LHCN-M2 (cell line): ENCODE data around the gene SHOC2. TPM values are rescaled to one million over a fixed set of nuclear protein-coding genes. Genes with fewer than 3 reads are reported as not detected.
A peak's percentile ranks its signal among the peaks of the same experiment; 100 is the strongest.
"Not testable (repeated sequence)": the region's sequence is repeated elsewhere in the genome, so short reads cannot be mapped to it uniquely, and the experiment has no call there.

Experiments
- DNase-seq: peaks from one replicate; pipeline ENCODE4 v3.0.0-alpha.2; 2012; ENCODE audit warnings: low read depth
- total RNA-seq: library from RNA; depleted of rRNA; stranded (reverse); fragments of >200 nt; gene quantifications from 2 replicates; pipeline ENCODE4 v1.2.3, GENCODE V29; 2014

The SHOC2 gene
- total RNA-seq, 1 experiment from 2014 or later = 36.2 TPM

DNA sequence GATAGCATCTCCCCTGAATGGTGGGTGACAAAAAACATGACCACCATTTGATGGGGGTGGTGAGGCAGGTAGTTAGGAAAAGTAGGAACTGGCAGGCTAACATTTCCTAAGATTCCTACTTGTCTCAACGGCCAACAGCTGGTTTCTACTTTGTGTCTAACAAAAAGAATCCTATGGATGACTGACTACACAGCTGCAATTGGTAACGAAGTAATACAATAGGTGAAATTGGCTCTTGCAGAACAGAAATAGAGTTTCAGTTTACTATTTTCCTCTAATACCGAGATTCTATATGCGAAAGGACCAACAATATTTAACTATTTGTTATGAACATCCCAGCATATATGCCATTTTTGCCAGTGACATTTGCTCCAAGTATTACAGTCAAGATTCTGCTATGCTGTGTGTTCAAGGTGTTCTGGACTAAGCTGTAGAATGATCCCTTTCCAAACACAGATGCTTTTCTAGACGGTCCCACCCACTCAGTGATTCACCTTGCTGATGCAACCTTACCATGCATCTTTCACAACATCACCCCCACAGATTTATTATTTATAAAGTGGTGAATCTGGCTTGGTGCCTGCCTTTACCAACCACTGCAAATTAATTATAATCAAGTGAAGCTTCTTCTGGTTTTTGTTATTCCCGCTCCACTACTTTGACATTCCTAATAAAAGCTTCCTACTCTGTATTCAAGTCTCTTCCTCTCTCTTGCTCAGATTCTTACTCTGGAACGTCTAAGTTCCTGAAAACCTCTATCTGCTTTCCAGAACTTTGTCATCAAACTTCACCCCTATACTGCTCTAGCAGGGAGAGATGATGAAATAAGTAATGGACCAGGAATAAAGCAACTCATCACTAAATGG lies 17.2 kb upstream of the SHOC2 start:
- peak; percentile 53 for DNase-seq

DNA sequence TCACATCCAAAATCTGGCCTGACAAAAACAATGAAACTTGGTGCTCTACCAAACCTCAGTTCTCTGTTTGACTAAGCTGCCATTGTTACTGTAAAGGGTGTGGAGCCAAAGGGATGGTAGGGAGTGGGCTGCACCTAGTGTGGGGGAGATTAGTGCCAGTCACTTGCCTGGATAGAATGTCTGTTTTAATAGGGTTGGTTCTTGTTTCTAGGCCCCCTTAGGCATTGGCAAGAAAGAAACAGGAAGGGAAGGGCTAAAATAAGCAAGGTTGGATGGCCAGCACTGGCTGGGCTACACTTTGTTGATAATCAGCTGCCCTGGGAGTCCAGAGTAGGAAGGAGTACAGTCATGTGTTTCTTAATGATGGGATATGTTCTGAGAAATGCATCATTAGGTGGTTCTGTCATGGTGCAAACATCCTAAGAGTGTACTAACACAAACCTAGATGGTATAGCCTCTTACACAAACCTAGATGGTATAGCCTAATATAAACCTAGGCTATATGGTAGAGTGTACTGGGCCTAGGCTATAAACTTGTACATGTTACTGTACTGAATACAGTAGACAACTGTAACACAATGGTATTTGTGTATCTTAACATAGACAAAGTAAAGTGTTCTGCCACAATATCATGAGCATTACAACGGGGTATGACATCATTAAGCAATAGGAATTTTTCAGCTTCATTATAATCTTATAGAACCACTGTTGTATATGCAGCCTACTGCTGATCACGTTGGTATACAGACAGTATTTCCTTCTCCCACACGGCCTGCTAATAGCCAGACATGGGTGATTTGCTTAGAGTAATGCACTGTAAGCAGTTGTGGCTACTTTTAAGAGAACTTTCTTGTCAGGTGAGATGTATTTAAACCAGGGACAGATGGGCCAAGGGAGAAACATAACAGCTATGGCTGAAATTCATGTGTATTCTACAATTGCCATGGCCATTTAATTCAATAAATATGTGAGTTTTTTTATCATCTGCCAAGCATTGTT lies 15.8 kb upstream of the SHOC2 start:
- no peak for DNase-seq

DNA sequence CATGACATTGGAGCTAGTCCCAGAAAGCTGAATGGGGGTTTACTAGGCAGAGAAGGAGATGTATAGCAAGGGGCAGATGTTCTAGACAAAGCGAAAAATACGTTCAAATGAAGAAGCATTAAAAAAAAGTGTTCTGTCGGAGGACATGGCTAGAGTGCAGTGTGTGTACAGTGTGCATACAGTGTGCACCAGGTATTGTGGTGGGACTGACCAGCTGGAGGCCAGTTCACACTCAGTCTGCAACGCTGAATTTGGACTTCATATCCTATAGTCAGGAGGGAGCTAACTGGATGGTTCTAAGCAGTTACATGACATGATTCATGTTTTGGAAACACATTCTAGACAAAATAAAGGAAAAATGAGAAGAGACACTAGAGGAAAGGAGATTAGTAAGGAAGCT lies 9.3 kb upstream of the SHOC2 start:
- DNase-seq = no peak

DNA sequence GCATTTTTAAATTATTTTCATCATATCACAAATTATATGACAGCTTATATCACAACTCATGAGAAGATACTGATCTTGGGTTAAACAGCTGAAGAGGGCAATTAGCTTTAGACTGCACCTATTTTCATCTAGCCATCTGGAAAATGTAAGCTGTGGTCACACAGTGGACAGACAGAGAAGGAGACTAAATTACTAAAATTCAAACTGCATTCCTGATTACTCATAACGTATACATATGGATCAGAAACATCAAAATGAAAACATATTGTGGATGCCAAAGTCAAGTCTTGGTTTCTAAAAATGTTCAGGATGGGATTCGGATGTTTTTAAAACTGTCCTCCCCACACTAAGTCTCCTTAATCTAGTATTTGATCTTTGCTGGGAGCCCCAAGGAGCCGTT lies 7.0 kb upstream of the SHOC2 start:
- DNase-seq = peak; percentile 58

DNA sequence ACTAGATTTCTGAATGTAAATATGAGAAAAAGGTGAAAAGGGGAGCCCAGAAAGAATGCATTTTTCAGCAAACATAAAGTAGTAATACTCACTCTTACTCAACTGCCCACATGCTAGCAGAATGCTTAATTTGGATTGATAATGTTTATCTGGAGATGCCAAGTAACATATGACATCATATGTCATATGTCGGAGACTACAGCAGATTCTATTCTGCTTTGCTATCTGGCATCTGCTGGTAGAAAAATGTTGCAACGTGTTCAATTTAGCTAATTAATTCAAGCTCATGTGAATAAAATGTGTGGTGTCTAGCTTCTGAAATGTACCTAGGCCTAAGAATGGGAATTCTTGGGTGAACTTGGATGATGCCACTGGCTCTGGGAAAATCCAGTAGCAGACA lies 5.0 kb upstream of the SHOC2 start:
- DNase-seq = no peak

DNA sequence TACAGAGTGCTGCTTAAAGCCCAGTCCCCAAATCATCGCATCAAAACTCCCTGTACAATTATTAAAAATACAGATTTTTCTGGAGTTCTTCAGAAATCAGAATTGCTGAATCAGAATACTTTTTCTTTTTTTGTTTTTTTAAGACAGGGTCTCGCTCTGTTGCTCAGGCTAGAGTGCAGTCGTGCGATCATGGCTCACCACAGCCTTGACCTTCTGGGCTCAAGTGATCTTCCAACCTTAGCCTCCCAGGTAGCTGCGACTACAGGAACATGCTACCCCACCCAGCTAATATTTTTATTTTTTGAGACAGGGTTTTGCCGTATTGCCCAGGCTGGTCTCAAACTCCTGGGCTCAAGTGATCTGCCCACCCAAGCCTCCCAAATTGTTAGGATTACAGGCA lies 4.4 kb upstream of the SHOC2 start:
- DNase-seq = no peak

DNA sequence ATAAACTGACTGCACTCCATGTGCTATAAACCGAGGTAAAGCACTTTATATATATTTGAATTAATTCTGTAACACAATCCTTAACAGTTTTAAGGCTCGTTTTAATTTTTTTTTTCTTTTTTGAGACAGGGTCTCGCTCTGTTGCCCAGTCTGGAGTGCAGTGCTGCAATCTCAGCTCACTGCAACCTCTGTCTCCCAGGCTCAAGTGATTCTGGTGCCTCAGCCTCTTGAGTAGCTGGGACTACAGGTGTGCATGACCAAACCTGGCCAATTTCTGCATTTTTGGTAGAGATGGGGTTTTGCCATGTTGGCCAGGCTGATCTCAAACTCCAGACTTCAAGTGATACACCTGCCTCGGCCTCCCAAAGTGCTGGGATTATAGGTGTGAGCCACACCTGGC lies 3.8 kb upstream of the SHOC2 start:
- DNase-seq = not testable (repeated sequence)

DNA sequence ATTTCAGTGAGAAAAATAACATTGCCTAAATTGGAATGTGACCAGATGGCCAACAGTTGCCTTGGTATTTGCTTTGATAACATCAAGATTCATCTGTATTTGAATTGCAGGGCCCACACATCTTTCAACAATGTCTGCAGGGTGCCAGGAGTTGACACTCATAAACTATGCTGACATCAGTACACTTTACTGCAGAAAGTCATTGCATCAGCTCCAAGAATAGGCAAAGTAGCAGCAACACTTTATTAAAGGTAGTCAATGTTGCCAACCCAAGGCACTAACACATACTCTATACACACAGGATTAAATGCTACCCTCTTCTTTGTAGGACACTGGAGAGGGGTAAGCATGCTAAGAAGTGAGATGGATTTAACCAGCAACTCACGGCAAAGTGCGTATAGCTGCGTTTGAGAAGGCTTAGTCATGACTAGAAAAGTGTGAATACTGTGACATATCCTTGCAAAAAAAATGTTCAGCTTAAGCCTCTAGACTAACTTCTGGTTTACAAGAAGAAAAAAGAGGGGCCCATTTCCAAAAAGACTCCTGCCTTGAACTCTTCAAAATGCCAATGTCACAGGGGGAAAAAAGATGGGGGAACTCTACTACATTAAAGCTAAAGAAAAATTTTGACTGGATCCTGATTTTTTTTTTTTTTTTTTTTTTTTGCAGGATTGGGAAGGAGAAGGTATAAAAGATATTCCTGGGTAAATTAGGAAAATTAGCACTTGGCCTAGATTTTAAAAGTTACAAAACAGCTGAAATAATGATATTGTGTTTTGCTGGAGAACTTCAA lies 2.7 kb upstream of the SHOC2 start:
- peak; percentile 24 for DNase-seq

DNA sequence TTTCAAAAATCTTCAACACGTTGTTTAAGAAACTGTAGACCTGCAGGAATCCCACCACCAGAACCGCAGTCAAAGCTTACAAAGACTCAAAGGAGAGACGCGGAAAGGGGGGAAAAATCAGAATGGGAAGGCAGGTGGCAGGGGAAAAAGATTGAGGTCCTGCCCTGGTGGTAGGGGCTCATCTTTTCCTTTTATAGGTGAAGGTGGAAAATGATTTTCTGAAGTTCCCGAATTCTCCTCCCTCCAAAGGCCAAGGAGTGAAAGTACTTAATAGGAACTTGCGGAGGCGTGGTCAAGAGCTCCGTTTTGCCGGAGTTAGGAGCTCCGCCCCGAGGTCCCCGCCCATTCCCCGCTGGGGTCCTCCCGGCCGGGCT lies 1.1 kb upstream of the SHOC2 start:
- DNase-seq = peak; percentile 95

DNA sequence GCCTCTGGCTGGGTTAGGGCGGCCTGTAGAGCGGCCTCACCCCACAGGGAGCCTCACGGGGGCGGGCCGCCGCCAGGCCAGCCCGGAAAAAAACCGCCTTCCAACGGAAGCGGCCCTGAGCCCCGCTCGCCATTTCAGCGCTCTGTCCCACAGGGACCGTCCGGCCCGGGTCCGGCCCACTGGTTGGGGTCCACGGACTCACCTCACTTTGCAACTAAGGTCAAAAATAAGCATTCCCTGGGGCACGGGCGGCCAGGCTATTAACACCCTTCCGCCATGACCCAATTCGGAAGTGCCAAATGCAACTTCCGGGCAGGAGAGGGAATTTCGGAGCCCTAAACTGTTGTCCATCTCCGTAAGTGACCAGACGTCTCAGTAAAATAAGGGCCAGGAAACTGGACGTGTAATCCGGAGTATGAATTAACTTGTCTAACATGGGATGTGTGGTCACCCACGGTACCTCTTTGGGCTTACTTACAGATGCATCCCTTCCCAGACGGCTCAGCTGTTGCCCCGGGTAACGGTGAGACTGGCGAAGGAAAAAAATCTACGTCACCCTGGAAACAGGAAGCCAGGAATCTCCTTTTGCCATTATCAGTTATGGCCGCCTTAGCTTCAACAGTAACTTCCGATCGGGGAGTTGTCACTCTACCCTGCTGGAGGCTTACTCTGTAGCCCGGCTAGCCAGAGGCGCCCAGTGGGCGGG lies 608 bp upstream of the SHOC2 start, which contains the start of gene BBIP1:
BBIP1 (minus strand) TSS at position 538 of the 706 bp plus-strand sequence. CDS start 1,023 bp downstream, outside the sequence.
- DNase-seq = peak; percentile 100

DNA sequence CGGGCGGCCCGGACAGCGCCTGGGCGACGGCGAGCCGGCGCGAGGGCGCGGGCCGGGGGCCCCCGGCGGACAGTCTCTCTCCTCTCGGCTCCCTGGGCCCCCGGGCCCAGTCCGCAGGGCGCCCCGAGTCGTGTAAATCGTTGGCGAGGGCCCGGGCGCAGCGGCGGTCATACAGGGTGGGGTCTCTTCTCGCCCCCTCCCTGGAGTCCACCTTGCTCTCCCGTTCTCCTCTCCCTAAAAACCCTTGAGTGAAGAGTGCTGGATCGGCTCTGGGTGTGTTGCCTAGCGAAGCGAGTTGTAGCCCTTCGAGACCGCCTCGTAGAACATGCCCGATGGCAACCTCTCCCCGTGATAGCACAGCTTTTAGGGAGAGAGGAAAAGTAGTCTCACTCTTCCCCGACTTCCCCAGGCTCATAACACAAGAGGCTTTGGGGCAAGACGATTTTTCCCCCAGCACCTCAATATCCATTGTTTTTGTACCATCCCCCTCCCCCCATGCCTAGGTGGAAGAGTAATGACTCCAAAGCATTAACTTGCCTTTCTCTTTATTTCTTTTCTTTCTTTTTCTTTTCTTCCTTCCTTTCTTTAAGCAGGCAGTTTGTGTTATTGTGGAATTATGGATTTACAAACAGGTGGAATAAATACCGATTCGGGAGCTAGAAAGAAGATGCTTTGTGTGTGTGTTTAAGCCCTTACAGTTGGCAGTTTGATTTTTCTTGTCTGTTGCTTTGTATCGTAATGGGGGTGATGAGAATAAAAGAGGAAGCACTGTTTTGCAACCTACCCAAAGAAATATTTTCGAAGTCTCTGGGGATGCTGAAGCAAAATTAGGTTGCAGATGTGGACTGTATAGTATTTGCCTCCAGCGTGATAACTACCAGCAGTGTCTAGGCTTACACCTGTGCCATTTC lies 822 bp downstream of the SHOC2 start:
- DNase-seq = peak; percentile 45

DNA sequence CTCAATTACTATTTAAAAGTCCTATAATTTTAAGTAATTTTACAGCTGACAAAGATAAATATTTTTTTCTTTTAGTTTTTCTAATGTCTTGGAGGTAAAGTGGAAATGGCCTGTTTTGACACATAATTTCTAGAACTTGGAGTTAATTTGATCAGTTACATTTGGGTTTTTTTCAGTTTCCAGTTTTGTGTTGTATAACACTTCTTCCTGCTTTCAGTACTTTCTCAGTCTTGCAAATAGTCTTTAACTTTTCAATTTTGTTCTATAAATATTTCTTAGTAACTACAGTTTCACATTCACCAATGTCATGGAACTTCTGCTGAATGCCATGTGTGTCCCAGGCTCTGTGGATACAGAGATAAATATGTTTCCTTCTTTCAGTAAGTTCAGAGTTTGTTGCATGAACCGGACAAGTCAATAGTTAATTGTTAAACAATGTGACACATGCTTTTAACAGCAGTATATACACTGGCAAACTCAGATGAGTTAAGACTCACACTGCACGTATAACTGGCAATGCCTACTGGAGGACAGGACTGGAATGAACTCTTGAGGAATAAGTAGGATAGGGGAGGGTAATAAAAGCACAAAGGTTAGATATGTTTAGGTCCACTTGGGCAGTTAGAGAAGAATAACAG lies 4.6 kb downstream of the SHOC2 start:
- DNase-seq = no peak

DNA sequence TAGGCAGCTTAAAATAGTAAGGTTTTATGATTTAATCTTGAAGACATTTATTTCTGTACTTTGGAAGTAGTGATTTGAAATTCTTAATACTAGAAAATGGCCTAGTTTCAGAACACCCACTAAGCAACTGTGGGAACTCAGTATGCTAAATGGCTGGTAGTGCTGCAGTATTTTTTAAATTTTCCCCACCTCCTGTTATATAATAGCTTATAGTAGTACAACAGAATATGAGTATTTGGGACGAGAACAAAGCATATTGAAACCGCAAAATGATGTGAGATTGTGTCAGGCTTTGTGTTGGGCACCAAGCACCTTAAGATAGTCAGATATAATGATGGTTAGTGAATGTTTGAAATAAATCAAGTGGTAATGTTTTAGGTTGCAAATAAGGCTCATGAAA lies 8.1 kb downstream of the SHOC2 start:
- no peak for DNase-seq

DNA sequence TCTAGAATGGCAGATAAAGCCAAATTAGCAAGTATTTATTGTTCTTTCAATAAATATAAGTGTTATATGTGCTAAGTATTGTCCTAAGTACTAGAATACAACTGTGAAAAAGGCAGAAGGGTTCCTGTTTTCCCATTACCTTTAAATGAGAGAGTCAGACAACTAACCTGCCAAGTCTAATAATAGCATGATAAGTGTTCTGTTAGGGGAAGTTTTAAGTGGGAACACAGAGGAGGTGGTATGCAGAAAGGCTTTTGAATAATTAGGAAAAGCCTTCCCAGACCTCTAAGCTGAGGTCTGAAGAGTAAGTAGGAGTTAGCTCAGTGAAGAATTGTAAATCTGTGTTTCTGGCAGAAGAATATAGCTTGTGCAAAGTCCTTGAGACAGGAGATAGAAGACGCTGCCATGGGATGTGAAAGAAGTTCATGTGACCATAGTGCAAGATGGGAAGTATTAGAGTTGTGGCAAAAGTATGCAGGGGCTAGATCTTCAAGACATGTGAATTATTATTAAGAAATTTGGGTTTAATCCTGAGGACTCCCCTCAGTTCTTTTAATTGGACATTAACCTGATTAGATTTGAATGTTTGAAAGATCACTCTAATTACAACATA lies 12.5 kb downstream of the SHOC2 start:
- no peak for DNase-seq

DNA sequence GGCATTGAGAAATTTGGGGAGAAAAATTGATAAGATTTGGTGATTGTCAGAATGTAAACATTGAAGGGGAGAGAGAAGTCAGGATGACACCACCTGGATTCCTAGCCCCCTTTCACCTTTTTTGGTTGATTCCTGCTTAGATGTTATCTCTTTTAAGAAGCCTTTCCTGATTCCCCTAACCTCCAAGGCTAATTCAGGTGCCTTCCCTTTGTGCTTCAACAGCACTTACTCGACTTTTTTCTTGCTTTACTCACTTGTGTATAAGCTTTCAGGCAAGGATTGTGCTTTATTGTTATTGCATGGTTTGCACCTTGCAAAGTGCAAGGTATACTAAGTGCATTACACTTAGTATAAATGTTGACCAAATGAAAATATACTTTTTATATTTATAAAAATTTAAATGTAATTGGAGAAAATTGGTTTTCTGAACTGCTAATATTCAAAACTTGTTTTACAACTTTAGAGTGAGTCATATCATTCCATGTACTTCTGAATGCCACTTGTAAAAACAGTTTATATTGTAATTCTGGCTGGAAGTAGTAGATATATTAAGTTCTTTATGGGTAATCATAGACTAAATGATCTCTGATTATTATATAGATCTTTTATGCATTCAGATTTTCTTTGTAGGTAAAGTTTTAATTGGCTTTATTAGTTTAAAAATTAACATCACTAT lies 13.2 kb downstream of the SHOC2 start:
- no peak for DNase-seq

DNA sequence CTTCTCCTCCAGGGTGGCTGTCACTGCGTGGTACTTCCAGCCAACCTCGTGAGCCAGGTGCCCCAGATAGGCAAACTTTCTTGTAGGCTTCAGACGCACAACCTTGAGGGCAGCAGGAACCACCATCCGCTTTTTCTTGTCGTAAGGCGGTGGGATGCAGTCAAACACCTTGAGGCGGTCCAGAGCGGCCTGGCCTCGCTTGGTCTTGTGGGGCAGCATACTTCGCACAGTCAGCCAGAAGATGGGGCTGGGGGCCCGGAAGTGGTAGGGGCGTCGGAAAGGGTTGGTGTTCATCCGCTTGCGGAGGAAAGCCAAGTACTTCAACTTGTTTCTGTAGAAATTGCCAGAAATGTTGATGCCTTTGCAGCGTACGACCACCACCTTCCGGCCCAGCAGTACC lies 17.4 kb downstream of the SHOC2 start:
- no peak for DNase-seq

DNA sequence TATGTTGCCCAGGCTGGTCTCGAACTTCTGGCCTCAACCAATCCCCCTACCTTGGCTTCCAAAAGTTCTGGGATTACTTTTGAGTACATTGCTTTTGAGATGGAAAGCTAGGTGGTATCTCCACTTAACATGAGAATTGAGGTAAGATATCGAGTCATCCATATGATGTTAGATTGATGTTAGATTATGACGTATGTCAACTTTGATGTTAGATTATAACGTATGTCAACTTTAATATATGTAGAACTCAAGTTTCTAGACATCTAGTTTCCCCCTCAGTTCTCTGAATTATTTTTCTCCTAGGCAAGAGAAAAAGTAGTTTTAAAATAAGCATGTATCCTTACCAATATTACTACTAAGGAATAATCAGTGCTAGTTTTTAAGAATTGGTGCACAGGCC lies 20.0 kb downstream of the SHOC2 start:
- DNase-seq = no peak

DNA sequence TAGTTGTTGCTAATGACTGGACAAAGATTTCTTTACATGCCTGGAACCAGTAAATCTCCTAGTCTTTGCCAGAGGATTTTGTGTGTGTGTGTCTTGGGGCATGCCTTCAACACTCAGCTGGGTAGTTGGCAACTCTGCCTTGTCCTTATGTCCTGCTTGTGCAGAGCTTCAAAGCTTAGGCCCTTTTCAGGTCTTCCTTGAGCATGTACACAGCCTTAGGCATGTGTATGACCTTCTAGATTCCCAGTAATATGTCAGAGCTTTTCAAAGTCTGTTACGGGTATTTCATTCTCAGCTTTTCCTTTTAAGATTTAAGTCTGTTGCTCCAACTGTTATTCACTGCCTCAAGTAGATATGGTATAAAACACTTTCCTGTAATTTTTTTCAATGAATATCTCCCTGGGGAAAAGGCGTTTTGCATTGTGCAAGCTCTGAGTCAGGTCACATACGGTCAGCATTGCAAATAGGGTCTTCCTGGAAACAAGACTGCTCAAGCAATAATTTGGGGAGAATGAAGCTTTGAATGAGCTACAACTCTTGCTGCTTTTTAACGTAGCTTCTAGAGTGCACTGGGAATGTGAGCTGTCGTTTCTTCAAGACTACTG lies 25.5 kb downstream of the SHOC2 start:
- DNase-seq = peak; percentile 81
